ENCODE results near the gene EPAS1.
"Not testable (repeated sequence)": the region's sequence is repeated elsewhere in the genome, so short reads cannot be mapped to it uniquely, and the experiment has no call there.

The EPAS1 gene

GRCh38 chr2:46384457-46384815, 87.2 kb downstream of the EPAS1 start:
- DNase-seq = no peak

GRCh38 chr2:46385786-46386577, 88.8 kb downstream of the EPAS1 start:
- DNase-seq = no peak

- DNase-seq = no peak
These were observed 89.6 kb downstream of the EPAS1 start for GRCh38 chr2:46386763-46387162.

DNA sequence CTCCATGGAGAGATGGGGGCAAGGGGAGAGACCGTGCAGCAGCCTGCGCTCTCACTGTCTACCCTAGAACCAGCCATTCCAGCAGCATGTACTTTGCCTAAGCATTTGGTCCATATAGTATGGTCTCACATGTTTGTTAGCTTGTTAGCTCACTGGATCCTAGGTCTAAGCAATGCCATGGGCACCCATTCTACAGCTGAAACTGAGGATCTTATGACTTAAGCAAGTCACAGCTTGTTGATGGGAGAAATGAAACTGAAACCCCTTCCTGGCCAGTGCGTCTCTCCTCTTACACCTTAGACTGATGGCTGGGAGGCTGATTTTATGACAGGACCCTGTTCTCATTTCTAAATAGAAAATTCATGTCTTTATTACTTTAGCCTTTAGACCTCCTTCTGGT, 90.1 kb downstream of the EPAS1 start:
- DNase-seq = no peak

DNA sequence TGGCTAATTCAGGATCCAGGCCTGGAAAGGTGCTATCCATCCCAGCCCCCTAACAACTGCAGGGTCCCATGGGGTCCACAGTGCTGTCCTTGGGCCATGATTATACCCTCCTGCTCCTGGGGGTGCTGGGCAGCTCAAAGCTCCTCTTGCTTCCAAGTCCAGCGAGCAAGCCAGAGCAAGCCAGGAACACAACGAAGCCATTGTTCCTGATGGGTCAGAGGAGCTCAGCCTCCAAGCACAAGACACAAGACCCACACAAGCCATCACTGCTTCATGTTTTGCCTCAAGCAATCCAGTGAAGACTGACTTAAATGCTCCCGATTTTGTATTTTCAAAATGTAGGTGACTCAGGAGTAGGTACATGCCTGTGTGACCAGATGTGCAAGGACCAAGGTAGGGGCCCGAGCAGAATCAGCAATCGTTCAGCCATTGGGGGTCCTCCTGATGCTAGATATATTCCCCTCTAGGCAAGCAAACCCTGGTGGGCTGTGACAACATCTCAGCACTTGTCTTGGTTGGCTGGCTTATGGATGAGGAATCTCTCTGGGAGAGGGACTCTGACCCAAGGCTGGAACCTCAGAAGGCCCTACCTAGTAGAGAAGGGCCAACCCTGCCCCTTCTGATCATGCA, 90.8 kb downstream of the EPAS1 start:
- DNase-seq = no peak

DNA sequence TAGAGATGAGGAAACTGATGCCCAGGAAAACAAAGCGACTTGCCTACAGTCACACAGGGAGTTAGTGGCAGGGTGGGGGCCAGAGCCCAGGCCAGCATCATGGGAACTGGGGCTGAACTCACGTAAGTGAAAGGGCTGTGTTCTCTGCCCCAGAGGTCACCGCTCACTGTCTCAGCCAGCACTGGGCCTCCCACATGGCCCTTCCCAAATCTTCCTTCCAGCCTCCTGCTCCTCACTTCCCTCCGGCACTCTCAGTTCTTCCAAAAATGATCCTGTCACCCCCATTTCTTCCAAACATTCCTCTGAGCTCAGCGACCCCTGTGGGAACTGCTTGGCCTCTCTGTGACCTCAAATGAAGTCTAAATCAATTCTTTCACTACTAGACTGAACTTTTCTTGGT, 91.7 kb downstream of the EPAS1 start:
- no peak for DNase-seq

- no peak for DNase-seq
These were observed 92.3 kb downstream of the EPAS1 start for GRCh38 chr2:46389417-46389916.

DNA sequence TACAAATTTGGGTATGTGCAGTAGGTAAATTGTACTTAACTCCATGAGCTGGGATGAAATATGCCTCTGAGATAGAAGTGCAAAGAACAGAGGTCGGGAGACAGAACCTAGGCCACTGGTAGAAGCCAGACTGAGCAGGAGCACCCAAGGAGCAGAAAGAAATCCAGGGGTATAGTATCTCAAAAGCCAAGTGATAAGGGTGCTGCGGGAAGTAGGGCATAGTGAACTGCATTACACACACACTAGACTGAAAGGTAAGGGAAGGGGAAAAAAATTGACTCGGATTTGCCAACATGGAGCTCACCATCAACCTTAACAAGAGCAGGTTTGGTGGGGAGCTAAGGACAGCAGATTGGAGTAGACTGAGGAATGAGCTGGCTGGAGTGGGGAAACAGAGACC, 92.8 kb downstream of the EPAS1 start:
- DNase-seq = no peak

GRCh38 chr2:46390901-46391395, 93.7 kb downstream of the EPAS1 start:
- DNase-seq = no peak

GRCh38 chr2:46392561-46393346, 95.5 kb downstream of the EPAS1 start:
- DNase-seq = no peak

- DNase-seq = no peak
These were observed 96.2 kb downstream of the EPAS1 start for GRCh38 chr2:46393347-46393820.

- no peak for DNase-seq
These were observed 96.7 kb downstream of the EPAS1 start for GRCh38 chr2:46393865-46394264.

DNA sequence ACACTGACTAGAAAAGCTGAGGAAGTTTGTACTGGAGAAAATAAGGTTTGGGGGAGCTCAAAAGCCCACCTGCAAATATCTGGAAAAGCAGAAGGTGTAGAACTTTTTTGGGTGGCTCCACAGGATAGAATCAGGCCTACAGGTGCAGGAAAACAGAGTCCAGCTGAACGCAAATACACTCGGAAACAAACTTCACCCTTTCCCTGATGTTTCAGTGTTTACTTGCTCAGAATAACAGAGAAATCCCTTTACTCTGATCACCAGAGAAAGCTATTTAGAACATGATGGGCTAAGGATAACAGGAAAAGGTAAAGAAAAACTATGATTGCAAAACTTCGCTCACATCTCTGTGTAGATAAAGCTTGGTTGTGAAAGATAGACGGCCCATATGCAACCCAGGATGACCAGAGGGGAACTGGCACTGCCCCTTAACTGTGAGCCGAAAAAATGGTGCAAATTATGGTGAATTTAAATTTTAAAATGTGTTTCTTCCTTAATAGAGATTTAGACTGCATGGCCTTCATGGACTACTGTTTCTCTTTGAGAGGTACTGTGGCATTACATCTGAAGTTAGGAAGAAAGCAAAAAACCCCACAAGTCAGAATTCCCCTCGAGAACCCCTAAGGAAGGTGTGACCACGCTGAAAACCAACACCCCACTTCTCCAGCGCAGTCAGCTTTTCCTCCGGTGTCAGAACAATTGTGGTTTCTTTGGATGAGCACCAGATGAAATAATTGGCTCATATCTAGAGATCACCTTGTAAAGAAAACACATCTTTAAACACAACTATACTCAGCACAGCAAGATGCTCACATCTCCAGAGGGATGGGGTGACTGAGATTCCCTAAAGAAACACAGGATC, 97.7 kb downstream of the EPAS1 start:
- DNase-seq = no peak

DNA sequence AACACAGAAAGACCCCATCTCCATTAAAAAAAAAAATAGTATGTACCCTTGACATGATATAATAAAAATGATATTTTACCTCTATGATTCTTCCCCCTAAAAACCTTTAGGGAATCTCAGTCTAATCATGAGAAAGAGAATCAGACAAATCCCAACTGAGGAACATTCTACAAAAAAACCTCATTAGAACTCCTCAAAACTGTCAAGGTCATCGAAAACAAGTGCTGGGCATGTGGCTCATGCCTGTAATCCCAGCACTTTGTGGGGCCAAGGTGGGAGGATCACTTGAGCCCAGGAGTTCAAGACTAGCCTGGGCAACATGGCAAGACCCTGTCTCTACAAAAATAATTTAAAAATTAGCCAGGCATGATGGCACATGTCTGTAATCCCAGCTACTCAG, 98.5 kb downstream of the EPAS1 start:
- not testable (repeated sequence) for DNase-seq

DNA sequence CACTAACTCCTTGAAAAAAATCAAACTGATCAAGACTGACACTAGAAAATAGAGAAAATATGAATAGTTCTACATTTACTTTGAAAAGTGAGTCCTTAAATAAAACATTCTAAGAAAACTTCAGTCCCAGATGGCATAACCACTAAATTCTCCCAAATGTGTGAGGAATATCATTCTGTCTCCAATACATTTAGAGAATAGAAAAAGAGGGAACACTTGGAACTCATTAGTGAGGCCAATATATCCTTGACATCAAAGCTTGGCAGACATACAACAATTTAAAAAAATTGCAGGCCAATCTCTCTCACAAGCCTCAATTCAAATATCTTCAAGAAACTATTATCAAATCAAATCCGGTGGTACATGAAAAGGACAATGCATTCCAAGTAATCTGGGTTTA, 102.8 kb downstream of the EPAS1 start:
- DNase-seq = no peak

- no peak for DNase-seq
These were observed 105.7 kb downstream of the EPAS1 start for GRCh38 chr2:46402874-46403273.

DNA sequence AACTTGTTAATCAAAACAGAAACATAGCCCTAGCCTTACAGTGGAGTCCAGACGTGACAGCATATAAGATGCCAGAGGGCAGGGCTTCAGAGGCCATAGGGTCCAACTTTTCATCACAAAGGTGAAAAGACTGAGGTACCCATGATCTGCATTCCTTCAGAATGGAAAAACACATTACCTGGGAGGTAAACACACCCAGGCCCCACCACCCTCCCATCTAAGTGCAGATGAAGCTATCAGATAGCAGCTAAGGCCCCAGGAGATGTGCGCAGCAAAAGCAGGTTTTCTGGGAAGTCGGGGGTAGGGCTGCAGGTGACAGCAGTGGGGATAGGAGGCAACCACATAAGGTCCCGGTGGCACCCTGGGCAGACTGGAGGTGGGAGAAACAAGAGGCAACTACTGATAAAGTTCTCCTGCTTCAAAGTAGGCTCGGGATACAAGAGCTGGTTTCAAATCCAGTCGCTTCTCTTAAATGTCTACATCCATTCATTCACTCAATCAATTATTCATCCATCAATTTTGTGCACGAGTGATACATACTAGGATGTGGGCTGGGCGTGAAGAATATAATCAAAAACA, 107.1 kb downstream of the EPAS1 start:
- no peak for DNase-seq

DNA sequence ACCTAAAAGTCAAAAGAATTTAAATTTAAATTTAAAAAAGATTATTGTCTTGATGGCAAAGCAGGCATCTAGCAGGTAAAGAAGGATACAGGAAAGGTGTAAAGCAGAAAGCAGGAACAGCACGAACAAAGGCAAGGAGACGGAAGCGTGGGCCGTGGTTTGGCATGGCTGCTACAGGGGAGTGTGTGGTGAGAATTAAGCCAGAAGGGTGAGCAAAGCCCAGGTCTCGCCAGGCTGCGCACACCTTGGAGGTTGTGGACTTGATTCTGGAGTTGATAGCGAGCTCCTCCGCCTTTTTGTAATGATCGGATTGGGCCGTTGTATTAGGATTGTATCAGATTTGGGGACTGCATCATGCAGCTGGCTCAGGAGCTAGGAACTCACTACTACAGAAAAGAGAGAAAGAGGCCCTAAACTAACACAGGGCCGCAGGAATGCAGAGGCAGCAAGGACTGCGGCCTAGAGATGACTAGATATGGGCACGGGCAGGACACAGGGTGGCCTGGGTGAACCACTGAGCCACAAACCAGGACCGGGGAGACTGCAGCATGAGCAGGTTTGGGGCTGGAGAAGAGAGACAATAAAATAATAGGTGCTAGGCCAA, 110.7 kb downstream of the EPAS1 start:
- no peak for DNase-seq

- DNase-seq = no peak
These were observed 112.5 kb downstream of the EPAS1 start for GRCh38 chr2:46409756-46410155.

DNA sequence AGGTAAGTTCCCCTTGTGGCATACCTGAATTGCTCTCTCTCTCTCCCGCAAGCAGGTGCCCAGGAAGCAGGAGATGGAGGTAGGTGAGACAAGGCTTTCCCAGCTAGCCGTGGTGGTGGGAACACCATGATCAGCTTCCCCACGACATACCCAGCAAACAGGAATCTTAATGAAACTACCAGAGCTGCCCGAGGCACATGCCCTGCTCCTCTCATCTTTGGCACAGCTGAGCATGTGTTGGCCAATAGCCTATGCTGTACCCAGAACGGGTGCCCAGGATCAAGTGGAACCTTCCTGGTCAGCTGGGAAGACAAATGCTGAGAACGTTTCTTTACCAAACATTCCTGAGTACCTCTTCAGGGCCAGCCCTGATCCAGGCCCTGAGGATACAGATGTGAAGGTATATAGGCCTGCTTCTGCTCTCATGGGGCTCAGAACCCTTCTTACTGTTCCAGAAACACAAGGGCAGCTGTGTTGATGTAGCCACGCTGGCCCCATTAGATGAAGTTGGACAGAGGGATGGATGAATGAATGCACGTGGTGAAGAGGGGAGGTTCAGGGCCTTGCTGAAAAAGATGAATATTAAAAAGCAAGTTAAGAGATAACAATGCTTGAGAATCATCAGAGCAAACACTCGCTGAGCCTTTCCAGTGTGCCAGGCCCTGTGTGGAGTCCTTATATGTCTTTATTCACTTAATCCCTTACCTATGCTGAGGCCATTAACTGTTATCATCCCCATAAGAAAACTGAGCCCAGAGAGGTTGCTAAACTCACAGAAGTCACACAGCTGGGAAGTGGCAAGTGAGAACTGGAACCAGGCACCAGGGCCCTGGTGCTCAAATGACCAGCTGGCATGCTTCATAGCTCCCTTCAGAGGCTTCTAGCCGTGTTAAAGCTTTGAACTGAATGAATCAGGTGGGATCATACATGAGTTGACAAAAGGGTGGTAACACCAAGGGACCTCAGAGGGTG, 113.4 kb downstream of the EPAS1 start:
- DNase-seq = no peak

Data from T1000 (cell line).